ENCODE measurements around the gene GLIPR1. TPM values are rescaled to one million over a fixed set of nuclear protein-coding genes. Genes with fewer than 3 reads are reported as not detected.

GLIPR1 gene
- total and polyA plus RNA-seq, 10 of the 15 experiments (the other 5 are each of a cell fraction or from before 2014, with no cell fraction given), result 18.2 to 62.6 (median 32.2) TPM

- TF ChIP-seq NFYB (IDR thresholded peaks at IDR 0.05; ENCODE audit: insufficient read depth, low read depth, low read length), result peak; percentile 86
- no peak for TF ChIP-seq ZNF24 (IDR thresholded peaks at IDR 0.05)
- TF ChIP-seq RUNX3 (IDR thresholded peaks at IDR 0.05; ENCODE audit: low read length), result peak; percentile 97
- peak; percentile 81 for TF ChIP-seq ATF2 (IDR thresholded peaks at IDR 0.05; ENCODE audit: low read length)
- no peak for TF ChIP-seq ZSCAN29 (IDR thresholded peaks at IDR 0.05)
- TF ChIP-seq WRNIP1 (IDR thresholded peaks at IDR 0.05; ENCODE audit: borderline replicate concordance, low read depth, low read length), result 0 out of 2 replicates have a peak, but pooled peaks have one; percentile 44
- peak; percentile 72 for TF ChIP-seq SIX5 (IDR thresholded peaks at IDR 0.05; ENCODE audit: low read depth, low read length, severe bottlenecking)
- TF ChIP-seq ZBTB33 (IDR thresholded peaks at IDR 0.05), result peak; percentile 96
- TF ChIP-seq SREBF2 (IDR thresholded peaks at IDR 0.05; ENCODE audit: low read length), result 0 out of 2 replicates have a peak, but pooled peaks have one; percentile 58
- TF ChIP-seq STAT1 (conservative IDR thresholded peaks at IDR 0.05), result 0 out of 2 replicates have a peak, but pooled peaks have one; percentile 57
- TF ChIP-seq SMC3 (IDR thresholded peaks at IDR 0.05; ENCODE audit: borderline replicate concordance, low read length), result peak; percentile 9; the same call in 1 of the 2 replicates
- TF ChIP-seq ZBTB4 (CRISPR knock-in tag; IDR thresholded peaks at IDR 0.05), result no peak
- no peak for TF ChIP-seq CBX3 (IDR thresholded peaks at IDR 0.05; ENCODE audit: borderline replicate concordance, low read depth)
- peak; percentile 10; the same call in 1 of the 2 replicates for TF ChIP-seq MAX (IDR thresholded peaks at IDR 0.05; ENCODE audit: low read depth, low read length)
- 0 out of 2 replicates have a peak, but pooled peaks have one; percentile 8 for TF ChIP-seq PRDM15 (CRISPR knock-in tag; IDR thresholded peaks at IDR 0.05)
- TF ChIP-seq CREB1 (IDR thresholded peaks at IDR 0.05; ENCODE audit: low read depth), result peak; percentile 69
- TF ChIP-seq RELA (IDR thresholded peaks at IDR 0.05; ENCODE audit: borderline replicate concordance, partially characterized antibody), result peak; percentile 65
- peak; percentile 95 for TF ChIP-seq PML (IDR thresholded peaks at IDR 0.05; ENCODE audit: low read length)
- TF ChIP-seq NR2F1 (conservative IDR thresholded peaks at IDR 0.05), result no peak
Observed at GRCh38 chr12:75511116-75512048, 30.8 kb downstream of the GLIPR1 start, which contains the start of gene KRR1 (continued).

Measured in GM12878 (cell line).